Upper lobe of right lung (tissue), 1 donor: ENCODE results near the gene ADGRG4. TPM values are rescaled to one million over a fixed set of nuclear protein-coding genes. Genes with fewer than 3 reads are reported as not detected.
"Not testable (repeated sequence)": the region's sequence is repeated elsewhere in the genome, so short reads cannot be mapped to it uniquely, and the experiment has no call there.

ENCODE experiments used
- ATAC-seq: fragments of 200-7000 bp; cut with Tn5 transposase; one replicate; pipeline ENCODE4 v1.9.1; 2020; ENCODE audit warnings: mild to moderate bottlenecking, moderate library complexity
- DNase-seq: peaks from one replicate; pipeline ENCODE4 v3.0.0-alpha.2; 2020
- H3K27ac ChIP-seq: fragments of 200-600 bp; one replicate; pipeline ENCODE4 v1.8.0; 2022
- H3K27me3 ChIP-seq: fragments of 200-600 bp; one replicate; pipeline ENCODE4 v1.8.0; 2022; ENCODE audit warnings: mild to moderate bottlenecking
- H3K36me3 ChIP-seq: fragments of 200-600 bp; one replicate; pipeline ENCODE4 v1.8.0; 2022
- H3K4me1 ChIP-seq: fragments of 200-600 bp; one replicate; pipeline ENCODE4 v1.8.0; 2022
- H3K4me3 ChIP-seq: fragments of 200-600 bp; one replicate; pipeline ENCODE4 v1.8.0; 2022; ENCODE audit warnings: mild to moderate bottlenecking
- H3K9me3 ChIP-seq: fragments of 200-600 bp; one replicate; pipeline ENCODE4 v1.8.0; 2022
- CTCF ChIP-seq: fragments of 200-600 bp; IDR thresholded peaks from one replicate; pipeline ENCODE4 v1.8.0; 2022; ENCODE audit warnings: antibody characterized with exemption
- intact Hi-C: fragments of 100-400 bp; cut with DNase I; formaldehyde crosslinking; loops from one replicate; pipeline ENCODE4 v1.11.0; 2022
- total RNA-seq: library from RNA; stranded (reverse); fragmentation: NEBNext Ultra II Directional; extraction: Animal tissue kit (Norgen Biotek cat#: 25700); gene quantifications from one replicate; pipeline ENCODE4 v1.2.1, GENCODE V29; 2021
- donor health status: DM: no; HTN: yes; CAD: no; lungs with severe emphysema.

Gene ADGRG4
- total RNA-seq, 1 donor from 2014 or later, result 0.06 TPM

DNA sequence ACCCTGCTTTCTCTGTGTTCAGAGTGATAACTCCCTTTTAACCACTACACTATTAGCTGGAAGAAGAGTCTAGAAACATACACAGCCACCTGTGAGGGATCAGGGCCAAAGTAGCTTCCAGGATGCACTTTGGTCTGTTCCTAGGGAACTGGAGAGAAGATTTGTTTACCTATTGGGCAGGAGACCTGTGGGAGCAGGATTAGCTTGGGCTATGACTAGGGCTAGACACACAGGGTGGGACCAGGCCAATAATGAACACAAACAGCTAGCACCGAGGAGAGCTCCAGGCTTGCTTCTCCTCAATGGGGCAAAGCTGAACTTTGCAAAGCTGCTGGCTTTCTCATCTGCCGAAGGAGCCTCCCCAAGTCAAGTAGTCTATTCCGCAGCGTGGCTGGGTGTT, 25.2 kb upstream of the ADGRG4 start:
- Histone ChIP-seq H3K27me3 (no peaks in the 10 kb centered on the region), H3K4me1 (no peaks in the 10 kb centered on the region), H3K27ac (no peak overlapping the region), H3K9me3 (no peaks in the 10 kb centered on the region), H3K4me3 (no peak overlapping the region), H3K36me3 (no peaks in the 10 kb centered on the region)
- intact Hi-C loops, result no loop called here
- no peak for ATAC-seq
- no peak for DNase-seq
- TF ChIP-seq CTCF, result no peak

DNA sequence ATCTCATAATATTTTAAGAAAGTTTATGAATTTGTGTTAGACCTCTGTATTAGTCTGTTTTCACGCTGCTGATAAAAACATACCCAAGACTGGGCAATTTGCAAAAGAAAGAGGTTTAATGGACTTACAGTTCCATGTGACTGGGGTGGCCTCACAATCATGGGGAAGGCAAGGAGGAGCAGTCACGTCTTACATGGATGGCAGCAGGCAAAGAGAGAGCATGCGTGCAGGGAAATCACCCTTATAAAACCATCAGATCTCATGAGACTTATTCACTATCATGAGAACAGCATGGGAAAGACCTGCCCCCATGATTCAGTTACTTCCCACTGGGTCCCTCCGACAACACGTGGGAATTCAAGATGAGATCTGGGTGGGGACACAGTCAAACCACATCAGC, 14.4 kb upstream of the ADGRG4 start:
- H3K4me3 ChIP-seq, H3K27ac ChIP-seq, H3K36me3 ChIP-seq, DNase-seq, H3K4me1 ChIP-seq, H3K9me3 ChIP-seq, ATAC-seq, H3K27me3 ChIP-seq, intact Hi-C loops: not testable (repeated sequence)

DNA sequence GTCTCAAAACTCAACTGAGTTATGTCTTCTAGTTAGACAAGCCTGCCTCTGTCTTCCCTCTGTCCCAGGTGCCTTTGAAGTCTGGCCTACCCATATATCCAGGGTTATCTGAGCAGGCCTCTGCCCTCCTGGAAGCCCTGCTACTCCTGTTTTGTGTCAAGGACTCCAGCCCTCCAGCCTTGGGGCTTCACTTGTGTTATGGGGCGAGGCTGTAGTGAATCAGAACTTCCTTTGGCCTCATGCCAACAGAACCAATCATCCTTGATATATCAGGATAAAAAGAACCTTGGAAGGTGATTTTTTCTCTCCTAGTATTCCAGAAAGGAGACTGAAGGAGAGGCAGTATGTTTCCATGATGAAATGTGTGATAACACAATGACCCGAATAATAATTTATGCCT, 8.9 kb upstream of the ADGRG4 start:
- Histone ChIP-seq H3K27ac (no peak overlapping the region), H3K36me3 (no peaks in the 10 kb centered on the region), H3K4me1 (no peaks in the 10 kb centered on the region), H3K27me3 (no peaks in the 10 kb centered on the region), H3K9me3 (no peaks in the 10 kb centered on the region), H3K4me3 (no peak overlapping the region)
- intact Hi-C loops, result no loop called here
- no peak for DNase-seq
- TF ChIP-seq CTCF, result no peak
- ATAC-seq, result no peak

DNA sequence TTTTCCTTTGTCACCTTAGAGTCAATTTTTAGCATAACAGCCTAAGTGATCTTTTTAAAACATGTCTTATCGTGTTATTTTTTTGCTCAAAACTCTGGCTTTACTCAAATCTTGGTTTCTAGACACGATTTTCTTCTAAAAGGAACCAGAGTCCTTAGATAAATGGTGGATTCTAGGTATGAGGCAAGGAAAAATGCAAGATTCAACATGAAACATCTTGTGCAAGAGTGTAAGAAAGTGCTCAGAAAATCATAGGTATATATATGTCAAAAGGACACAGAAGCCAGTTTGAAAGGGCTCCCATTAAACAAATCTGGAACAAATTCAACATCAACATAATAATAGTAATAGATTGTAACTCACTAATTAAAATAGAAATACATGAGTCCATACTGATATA, 8.1 kb upstream of the ADGRG4 start:
- Histone ChIP-seq H3K27me3 (no peaks in the 10 kb centered on the region), H3K4me1 (no peaks in the 10 kb centered on the region), H3K4me3 (no peak overlapping the region), H3K27ac (no peak overlapping the region), H3K9me3 (no peaks in the 10 kb centered on the region), H3K36me3 (no peaks in the 10 kb centered on the region)
- DNase-seq (no peak), ATAC-seq (no peak)
- intact Hi-C loops, result no loop called here
- no peak for TF ChIP-seq CTCF

GRCh38 chrX:136295380-136295779, 5.4 kb upstream of the ADGRG4 start:
- Histone ChIP-seq H3K36me3 (no peaks in the 10 kb centered on the region), H3K27ac (no peak overlapping the region), H3K9me3 (no peaks in the 10 kb centered on the region), H3K4me1 (no peaks in the 10 kb centered on the region), H3K27me3 (no peaks in the 10 kb centered on the region), H3K4me3 (no peak overlapping the region)
- no peak for TF ChIP-seq CTCF
- no peak for ATAC-seq
- no peak for DNase-seq
- intact Hi-C loops, result no loop called here

- Histone ChIP-seq H3K27ac (no peak overlapping the region), H3K36me3 (no peaks in the 10 kb centered on the region), H3K4me3 (no peak overlapping the region), H3K9me3 (no peaks in the 10 kb centered on the region), H3K27me3 (no peaks in the 10 kb centered on the region), H3K4me1 (no peaks in the 10 kb centered on the region)
- no peak for ATAC-seq
- TF ChIP-seq CTCF, result no peak
- no peak for DNase-seq
- intact Hi-C loops, result no loop called here
These were observed 2.3 kb downstream of the ADGRG4 start for GRCh38 chrX:136303041-136303440.
